GM23248 (cell line): Measurements from ENCODE around the gene PARK7.
"Not testable (repeated sequence)": the region's sequence is repeated elsewhere in the genome, so short reads cannot be mapped to it uniquely, and the experiment has no call there.

Experiments used
- EZH2 ChIP-seq: fragments of 200-600 bp; sonication (generic); IDR thresholded peaks from 2 replicates; pipeline ENCODE4 v1.6.1; 2018; ENCODE audit warnings: antibody characterized with exemption, mild to moderate bottlenecking; ENCODE audit not compliant: insufficient read depth, poor library complexity, severe bottlenecking
- EZH2phosphoT487 ChIP-seq: fragments of 200-600 bp; sonication (generic); IDR thresholded peaks from 2 replicates; pipeline ENCODE4 v1.6.1; 2018; ENCODE audit warnings: antibody characterized with exemption, moderate library complexity, mild to moderate bottlenecking, low read depth; ENCODE audit not compliant: insufficient read depth

GRCh38 chr1:7963841-7964240 lies 2.3 kb downstream of the PARK7 start:
- TF ChIP-seq EZH2, EZH2phosphoT487: not testable (repeated sequence)
